Measurements from ENCODE around the gene CKB.
"Not testable (repeated sequence)": the region's sequence is repeated elsewhere in the genome, so short reads cannot be mapped to it uniquely, and the experiment has no call there.

The CKB gene

GRCh38 chr14:103526247-103526913, 3.8 kb upstream of the CKB start:
- no peak for DNase-seq (ENCODE audit: low read depth)

GRCh38 chr14:103525430-103526246, 3.0 kb upstream of the CKB start:
- not testable (repeated sequence) for DNase-seq (ENCODE audit: low read depth)

- no peak for DNase-seq (ENCODE audit: low read depth)
Measured at GRCh38 chr14:103524002-103524935, 1.6 kb upstream of the CKB start.

- DNase-seq (ENCODE audit: low read depth), result no peak
Measured at GRCh38 chr14:103523575-103523954, 935 bp upstream of the CKB start.

- DNase-seq (ENCODE audit: low read depth), result no peak
Measured at GRCh38 chr14:103521951-103522563, 573 bp downstream of the CKB start.

- no peak for DNase-seq (ENCODE audit: low read depth)
Measured at GRCh38 chr14:103521438-103521950, 1.1 kb downstream of the CKB start.

GRCh38 chr14:103520657-103521437, 1.8 kb downstream of the CKB start:
- DNase-seq (ENCODE audit: low read depth), result no peak

GRCh38 chr14:103520269-103520656, 2.4 kb downstream of the CKB start:
- no peak for DNase-seq (ENCODE audit: low read depth)

GRCh38 chr14:103519837-103520212, 2.8 kb downstream of the CKB start:
- no peak for DNase-seq (ENCODE audit: low read depth)

- no peak for DNase-seq (ENCODE audit: low read depth)
Measured at GRCh38 chr14:103519043-103519836, 3.4 kb downstream of the CKB start.

GRCh38 chr14:103518422-103519042, 4.1 kb downstream of the CKB start:
- no peak for DNase-seq (ENCODE audit: low read depth)

- no peak for DNase-seq (ENCODE audit: low read depth)
Measured at GRCh38 chr14:103517721-103518421, 4.8 kb downstream of the CKB start.

GRCh38 chr14:103517174-103517566, 5.5 kb downstream of the CKB start:
- DNase-seq (ENCODE audit: low read depth), result no peak

GRCh38 chr14:103516426-103517173, 6.0 kb downstream of the CKB start:
- DNase-seq (ENCODE audit: low read depth), result no peak

- DNase-seq (ENCODE audit: low read depth), result no peak
Measured at GRCh38 chr14:103514596-103515421, 7.8 kb downstream of the CKB start.

GRCh38 chr14:103512701-103513611, 9.7 kb downstream of the CKB start:
- DNase-seq (ENCODE audit: low read depth), result no peak

Measured in HS-5 (cell line).